EH (cell line): ENCODE data around the gene OPN1SW.

Source experiments
- DNase-seq: peaks from one replicate; pipeline ENCODE4 v3.0.0-alpha.2; 2015; ENCODE audit warnings: low read depth

The OPN1SW gene, protein sequence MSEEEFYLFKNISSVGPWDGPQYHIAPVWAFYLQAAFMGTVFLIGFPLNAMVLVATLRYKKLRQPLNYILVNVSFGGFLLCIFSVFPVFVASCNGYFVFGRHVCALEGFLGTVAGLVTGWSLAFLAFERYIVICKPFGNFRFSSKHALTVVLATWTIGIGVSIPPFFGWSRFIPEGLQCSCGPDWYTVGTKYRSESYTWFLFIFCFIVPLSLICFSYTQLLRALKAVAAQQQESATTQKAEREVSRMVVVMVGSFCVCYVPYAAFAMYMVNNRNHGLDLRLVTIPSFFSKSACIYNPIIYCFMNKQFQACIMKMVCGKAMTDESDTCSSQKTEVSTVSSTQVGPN

DNA sequence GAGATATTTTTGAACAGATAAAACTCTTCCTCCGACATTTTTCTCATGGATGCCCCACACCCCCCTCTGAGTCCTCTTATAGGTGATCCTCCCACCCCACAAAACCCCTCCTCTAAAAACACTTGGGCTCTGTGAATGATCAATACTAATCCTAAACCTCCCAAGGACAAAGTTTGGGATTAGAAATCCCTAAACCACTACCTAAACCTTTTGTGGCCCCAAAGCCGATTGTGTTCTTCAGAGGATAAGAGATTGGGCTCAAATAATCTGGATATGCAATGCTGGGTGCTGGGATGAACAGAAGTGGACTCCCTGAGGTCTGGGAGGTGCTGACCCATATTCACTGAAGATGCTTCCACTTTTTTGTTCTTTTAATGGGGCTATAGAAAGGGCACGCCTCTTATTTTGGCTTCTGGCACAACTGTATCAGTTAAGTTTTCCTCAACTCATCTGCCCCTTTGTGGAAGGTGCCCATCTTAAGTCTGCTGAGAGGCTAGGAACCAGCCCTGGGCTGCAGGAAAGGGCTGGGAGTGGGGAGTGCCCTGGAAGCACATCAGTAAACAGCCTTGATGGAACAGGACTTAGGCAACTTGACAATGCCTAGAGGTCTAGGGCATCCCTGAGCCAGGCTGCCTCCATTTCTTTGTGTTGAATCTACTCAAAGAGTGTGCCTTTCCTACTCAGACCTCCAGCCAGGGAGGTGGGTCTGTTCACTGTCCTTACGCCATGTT lies at the start of gene OPN1SW:
TSS of gene OPN1SW (minus strand) at position 51 of the 731 bp plus-strand sequence. CDS start at position 38, 13 bp downstream.
- DNase-seq: peak; percentile 23

DNA sequence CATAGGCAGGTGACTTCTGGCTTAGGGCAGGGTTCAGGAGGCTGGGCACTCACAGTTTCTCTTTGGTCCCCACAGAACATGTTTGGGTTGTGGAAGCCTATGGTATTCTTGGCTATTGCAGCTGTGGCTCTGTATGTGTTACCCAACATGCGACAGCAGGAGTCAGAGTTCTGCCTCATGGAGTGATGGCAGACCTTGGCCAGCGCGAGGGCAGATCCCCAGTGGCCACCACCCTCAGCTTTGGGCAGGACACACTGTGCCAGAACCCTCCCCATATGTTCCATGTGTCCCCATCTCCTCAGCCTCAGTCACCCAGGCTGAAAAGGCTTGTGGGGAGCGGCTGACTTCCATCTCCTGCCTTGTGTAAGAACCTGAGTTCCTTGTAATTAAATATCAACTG lies 46.1 kb upstream of the OPN1SW start:
- no peak for DNase-seq

DNA sequence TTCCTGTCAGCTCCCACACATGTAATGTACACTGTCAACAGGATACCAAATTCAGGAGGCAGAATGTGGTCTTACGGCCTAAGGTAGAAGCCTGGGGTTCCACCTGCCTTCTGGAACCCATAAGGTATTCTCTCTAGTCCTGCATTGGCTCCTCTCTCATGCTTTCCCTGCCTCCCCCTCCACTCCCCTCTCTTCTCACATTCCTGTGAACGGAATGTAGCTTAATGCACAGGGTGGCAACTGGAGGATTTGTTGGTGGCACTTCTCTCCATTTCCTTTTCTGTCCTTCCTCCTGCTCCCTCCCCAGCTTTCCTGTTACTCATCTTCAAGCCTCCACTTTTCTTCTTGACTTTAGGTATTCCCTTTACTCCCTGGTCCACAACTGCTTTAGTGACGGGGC lies 43.1 kb upstream of the OPN1SW start:
- no peak for DNase-seq

DNA sequence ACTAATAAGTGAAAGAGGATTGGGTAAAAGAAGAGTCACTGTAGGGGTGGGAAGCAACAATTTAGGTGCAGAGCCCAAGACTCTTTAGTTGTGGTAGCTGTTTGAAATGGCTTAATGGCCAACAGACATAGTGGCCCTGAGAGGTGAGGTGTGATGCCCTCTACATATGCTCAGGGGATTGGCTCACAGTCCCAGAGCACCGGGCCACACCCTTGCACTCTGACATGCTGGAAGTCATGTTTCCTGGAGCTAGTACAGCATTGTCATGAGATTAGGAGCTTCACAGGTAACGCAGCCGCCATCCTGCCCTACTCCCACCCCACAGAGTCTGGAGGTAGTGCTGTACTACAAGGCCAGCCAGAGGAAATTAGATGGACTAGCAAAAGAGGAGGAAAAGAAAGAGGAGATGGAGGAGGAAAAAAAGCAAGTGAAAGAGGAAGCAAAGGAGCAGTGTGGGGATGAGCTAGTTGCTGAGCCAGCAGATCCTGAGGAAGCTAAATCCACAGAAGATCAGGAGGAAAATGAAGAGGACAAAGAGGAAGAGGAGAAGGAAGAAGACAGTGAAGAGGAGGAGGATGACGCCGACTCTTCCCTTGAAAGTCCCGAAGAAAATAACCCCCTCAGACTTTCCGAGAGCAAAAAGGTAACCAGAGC lies 39.8 kb upstream of the OPN1SW start:
- DNase-seq: no peak

DNA sequence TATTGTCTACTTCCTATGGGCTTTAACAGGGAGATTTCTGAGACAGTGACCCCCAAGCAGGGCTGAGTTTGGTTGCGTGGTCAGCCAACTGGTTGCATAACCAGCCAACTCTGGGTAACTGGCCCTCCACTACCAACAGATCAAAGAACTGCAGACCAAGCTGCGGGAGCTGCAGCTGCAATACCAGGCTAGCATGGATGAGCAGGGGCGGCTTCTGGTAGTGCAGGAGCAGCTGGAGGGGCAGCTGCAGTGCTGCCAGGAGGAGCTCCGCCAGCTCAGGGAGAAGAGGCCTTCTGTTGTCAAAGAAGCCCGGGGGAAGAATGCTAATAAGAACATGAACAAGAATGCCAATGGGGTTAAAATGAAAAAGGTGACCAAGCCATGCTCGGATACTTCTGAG lies 38.9 kb upstream of the OPN1SW start:
- no peak for DNase-seq

DNA sequence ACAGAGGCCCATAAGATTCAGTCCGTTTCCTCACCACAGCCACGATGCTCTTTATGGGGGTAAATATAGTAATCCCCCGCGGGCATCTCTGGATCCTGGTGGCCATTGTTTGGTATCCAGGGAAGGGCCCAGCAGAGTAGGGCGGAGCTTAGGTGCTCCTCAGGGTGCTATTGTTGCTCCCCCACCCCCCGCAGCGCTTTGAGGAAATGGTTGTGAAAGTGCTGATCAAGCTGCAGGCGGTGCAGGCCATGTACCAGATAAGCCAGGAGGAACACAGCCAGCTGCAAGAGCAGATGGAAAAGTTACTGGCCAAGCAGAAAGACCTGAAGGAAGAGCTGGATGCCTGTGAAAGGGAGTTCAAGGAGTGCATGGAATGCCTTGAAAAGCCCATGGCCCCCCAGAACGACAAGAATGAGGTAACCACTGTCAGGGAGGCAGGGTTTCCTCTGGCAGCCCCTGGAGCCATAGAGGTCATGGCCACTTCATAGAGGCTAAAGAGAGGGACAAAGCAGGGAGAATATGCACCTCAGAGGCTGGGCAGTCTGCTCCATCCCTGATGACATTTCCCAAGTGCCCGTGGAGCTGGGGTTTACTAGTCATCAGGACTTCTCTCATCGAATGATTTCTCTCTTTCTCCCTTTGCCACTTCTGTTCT lies 37.0 kb upstream of the OPN1SW start:
- peak; percentile 34 for DNase-seq

DNA sequence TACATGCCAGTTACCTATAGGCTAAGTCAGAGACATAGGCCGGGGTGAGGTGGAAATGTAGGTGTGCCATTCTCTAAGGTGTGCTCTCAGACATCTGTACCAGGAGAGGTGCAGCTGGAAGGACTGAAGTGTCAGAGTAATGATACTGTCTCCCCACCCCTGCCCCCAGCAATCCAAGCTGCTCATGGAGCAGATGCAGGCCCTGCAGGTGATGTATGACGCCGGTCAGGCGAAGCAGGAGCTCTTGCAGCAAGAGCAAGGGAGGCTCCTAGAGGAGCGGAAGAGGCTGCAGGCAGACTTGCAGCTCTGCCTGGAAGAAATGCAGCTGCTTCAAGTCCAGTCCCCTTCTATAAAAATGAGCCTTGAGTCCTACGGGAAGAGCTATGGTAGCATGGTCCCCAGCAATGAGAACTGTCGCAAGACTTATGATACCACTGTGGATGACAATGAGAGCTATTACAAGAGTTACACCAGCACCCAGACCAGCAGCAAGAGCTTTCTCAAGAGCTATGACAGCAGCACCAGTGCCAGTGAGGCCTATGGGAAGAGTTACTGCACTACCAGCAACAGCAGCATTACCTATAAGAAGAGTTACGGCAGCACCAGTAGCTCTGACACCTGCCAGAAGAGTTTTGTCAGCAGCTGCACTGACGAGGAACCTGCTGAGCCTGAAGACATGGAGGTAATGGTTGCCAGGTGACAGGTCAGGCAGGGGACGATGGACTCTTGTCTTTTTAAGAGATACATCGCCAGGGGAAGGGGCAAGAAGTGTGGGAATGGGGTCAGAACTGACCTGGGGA lies 36.2 kb upstream of the OPN1SW start:
- DNase-seq: no peak

DNA sequence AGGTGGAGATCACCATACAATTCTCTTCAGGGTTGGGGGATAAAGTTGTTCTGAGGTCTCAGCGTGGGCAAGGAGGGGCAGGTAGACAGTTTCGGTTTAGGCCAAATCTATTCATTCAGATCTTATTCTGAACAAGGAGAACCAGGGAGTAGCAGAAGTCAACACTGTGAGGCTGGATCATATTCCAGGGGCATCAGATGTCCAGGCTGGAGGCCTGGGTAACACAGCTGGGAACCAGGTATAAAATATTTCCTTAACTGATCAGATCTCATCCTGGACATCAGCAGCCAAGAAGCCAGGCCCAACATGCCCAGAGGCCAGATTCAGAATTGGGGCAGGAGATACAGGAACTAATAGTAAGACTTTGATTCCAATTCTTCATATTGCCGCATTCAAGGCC lies 35.4 kb upstream of the OPN1SW start:
- no peak for DNase-seq

DNA sequence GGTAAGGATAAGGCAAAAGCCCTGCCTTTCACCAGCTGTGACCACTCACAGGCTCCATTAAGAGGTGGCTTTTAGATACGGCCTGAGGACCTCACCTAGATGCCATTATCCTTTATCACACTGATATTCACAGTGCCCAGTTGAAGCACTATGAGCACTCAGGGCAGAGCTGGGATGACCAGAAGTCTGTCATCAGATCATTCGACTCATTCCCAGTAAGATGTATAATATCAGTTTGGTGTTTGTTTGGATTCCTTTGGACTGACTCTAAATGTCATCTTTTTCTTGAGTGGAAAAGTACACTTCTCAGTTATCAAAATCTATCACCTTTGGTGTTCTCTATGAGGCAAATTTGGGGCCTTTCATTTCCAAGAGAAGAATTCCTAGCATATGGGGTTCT lies 34.9 kb upstream of the OPN1SW start:
- peak; percentile 40 for DNase-seq

DNA sequence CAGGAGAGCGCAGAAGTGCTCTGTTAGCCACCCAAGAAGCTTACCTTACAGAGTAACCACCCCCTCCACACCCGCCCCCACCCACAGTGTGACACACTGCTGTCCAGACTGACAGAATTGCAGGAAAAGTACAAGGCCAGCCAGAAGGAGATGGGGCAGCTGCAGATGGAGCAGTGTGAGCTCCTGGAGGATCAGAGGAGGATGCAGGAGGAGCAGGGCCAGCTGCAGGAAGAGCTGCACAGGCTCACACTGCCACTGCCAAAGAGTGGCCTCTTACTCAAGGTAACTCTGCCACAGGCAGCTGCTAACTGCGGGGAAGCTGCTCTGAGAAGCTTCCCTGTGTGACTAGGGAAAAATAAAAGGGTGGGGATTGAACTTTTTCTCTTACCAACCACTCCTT lies 33.8 kb upstream of the OPN1SW start:
- no peak for DNase-seq

DNA sequence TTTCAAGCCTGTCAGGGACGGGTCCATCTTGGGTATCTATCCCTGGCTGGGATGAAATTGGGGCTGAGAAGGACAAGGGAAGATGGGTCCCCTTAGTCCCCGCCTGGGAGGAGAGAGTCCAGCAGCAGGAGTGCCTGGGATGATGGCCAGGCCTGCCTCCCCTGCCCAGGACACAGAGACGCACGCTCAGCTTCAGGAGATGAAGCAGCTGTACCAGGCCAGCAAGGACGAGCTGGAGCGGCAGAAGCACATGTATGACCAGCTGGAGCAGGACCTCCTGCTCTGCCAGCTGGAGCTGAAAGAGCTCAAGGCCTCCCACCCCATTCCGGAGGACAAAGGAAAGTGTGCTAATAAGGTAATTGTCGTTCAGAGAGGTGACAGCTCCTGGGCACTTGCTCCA lies 31.6 kb upstream of the OPN1SW start:
- no peak for DNase-seq

DNA sequence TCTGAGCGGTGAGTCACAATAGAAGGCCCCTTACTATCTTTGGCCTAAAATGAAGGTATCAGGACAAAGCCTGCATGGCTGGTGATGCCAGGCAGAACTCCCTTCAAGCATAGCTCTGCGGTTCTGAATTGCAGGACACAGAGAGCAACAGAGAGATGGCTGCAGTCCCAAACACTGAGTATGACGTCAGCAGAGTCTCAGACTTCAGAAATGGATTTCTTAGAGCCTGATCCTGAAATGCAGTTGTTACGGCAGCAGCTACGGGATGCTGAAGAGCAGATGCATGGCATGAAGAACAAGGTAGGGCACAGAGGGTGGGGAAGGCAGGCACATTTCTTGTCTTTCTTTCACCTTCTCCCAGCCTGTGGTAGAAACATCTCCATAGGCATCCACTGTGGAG lies 29.6 kb upstream of the OPN1SW start:
- no peak for DNase-seq

DNA sequence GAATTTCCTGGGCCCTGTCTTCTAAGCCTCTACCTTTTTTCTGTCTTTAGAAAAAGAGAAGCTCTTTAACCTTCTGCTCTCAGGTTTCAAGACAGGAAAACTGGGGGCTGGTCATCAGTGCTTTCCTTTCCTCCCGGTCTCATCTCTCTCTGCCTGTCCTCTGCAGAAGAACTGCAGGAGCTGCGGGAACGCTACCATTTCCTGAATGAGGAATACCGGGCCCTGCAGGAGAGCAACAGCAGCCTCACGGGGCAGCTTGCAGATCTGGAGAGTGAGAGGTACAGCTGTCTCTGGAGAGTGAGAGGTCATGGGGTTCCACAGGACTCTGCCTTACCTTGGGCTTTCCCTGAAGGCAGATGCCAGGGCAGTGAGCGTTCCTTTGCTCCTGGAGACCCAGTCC lies 28.9 kb upstream of the OPN1SW start:
- no peak for DNase-seq

DNA sequence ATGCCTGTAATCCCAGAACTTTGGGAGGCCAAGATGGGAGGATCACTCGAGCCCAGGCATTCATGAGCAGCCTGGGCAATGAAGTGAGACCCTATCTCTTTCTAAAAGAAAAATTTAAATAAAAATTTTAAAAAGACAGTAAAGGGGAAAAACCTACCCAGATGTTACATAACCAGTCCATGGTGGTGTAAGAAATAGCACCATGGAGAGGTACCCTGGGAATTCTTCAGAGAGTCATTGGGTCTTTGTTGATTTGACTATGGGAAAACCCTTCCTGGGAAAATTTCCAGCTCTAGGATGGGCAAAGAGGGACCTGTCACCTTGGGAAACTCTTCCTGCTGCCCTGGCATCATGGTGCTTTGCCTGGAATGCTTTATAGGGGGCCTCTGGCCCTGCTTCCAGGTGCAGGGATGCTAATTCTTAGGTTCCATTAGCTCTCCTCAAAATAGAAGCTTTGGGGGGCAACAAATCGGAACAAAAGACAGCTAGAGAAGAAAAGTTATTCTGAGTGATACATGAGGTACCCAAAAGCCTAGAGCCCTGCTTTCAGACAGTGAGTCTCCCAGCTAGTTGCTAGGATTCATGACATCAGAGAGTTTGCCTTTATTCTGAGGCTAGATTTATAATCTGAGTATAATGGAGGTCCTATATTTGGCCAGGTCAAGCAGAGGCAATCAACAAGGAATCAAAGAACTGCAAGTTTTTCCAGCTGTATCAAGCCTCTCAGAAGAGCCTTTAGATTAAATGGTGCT lies 26.2 kb upstream of the OPN1SW start:
- DNase-seq: no peak

DNA sequence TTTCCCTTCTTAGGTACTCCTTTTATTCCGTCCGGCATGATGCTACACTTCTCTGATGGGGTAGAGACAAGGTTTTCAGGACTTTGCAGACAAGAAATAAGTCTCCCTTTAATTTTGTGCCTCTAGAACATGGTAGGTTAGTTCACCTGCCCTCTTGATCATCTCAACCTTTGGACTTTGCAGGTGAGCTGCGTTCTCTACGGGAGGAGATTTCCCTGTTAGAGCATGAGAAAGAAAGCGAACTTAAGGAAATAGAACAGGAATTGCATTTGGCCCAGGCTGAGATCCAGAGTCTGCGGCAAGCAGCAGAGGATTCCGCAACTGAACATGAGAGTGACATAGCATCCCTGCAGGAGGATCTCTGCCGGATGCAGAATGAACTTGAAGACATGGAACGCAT lies 25.4 kb upstream of the OPN1SW start:
- no peak for DNase-seq

DNA sequence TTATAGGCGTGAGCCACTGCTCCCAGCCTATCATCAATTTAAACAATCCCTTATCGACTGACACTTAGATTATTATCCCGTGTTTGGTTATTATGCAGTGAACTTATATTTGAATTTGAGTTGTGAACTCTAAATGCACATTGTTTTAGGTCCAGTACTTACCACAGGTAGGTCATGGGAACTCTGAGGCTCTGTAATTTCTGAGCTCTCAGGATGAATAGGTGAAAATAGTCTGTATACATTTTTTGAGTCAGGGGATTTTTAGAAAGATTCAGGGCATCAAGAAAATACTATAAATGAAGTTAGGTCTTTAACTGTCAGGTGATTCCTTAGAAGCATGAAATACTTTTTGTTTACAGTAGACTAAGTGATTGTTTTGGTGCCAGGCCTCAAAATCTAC lies 25.0 kb upstream of the OPN1SW start:
- no peak for DNase-seq

DNA sequence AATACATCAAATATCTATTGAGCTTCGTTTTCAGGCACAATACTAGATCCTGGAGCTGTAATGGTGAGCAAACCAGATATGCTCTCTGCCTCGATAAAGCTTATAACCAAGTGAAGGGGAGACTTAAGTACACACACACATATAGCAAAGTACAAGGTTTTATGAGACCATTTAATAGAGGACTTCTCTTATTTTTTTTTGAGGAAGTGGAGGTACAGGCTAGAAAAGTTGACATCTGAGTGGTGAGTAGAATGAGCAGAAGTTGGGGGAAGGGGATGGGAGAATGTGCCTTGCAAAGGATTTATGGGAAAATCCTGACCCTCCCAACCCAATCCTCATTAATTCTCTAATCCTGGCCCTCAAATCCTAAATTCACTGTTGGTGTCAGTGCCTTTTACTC lies 23.9 kb upstream of the OPN1SW start:
- no peak for DNase-seq

DNA sequence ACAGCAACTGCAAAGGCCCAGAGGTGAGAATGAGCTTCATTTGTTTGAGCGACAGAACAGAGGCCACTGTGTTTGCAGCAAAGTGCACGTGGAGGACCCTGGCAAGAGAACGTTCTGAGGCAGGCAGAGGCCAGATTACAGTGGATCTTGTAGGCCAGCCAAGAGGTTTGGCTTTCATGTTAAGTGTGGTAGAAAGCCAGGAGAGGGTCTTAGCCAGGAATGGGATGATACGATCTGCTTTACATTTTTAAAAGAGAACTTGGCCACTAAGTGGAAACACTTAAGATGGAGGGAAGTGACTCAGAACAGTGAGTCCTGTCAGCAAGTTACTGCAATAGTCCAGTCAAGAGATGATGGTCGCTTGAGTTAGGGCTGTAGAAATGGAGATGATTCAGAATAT lies 20.7 kb upstream of the OPN1SW start:
- DNase-seq: peak; percentile 75

DNA sequence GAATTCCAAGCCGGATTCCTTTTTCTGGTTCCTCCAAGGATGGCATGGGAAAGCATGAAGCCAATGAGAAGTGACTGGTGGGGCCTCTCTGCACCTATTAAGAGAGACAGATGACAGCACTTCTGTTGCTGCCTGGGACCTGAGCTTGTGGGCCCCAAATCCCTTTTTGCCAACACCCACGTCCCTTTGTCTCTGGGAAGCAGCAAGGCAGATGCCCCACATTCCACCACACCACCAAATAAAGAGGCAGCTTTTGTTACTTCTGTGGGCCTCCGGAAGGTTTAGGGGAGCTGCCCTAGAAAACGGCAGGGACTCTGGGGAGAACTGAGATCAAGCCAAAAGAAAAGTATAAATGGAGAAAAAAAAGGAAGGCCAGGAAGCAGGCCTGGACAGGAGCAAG lies 19.5 kb upstream of the OPN1SW start:
- DNase-seq: no peak

DNA sequence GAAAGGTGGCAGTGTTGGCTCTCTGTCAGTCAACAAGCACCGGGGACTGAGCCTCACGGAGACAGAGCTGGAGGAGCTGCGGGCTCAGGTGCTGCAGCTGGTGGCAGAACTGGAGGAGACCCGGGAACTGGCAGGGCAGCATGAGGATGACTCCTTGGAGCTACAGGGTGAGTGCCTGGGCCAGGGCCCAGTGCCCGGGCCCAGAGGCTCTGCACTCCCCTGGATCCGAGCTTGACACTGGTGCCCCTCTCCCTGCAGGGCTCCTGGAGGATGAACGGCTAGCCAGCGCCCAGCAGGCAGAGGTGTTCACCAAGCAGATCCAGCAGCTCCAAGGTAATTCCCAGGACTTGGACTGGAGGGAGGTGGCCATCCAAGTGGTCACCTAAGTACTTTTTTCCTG lies 18.8 kb upstream of the OPN1SW start:
- no peak for DNase-seq

DNA sequence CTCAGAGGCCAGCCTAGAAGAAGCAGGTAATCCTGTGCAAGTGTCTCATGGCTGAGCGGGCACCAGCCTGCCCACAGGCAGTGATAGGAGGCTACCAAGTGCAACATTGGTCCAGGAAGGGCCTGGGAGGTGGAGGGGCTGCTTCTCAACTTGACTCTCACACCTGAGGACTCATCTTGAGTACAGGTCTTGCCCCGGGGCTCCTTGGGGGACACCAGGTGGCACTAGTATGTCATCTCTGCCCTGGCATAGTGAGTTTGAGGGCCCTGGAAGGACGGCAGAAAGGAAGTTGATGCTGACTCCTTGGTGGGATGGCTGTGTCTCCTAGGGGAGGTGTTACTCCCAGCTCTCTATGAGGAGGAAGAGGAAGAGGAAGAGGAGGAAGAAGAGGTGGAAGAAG lies 18.4 kb upstream of the OPN1SW start:
- DNase-seq: no peak
